NCI-H510A treated with DMSO at 0.1 percent for 48 hours (cell line): Measurements from ENCODE around the gene GPR137B.
"Not testable (repeated sequence)": the region's sequence is repeated elsewhere in the genome, so short reads cannot be mapped to it uniquely, and the experiment has no call there.

ENCODE experiments used
- DNase-seq: peaks from one replicate; lab custom pipeline; 2025; lab: John Stamatoyannopoulos, UW

Gene GPR137B, protein sequence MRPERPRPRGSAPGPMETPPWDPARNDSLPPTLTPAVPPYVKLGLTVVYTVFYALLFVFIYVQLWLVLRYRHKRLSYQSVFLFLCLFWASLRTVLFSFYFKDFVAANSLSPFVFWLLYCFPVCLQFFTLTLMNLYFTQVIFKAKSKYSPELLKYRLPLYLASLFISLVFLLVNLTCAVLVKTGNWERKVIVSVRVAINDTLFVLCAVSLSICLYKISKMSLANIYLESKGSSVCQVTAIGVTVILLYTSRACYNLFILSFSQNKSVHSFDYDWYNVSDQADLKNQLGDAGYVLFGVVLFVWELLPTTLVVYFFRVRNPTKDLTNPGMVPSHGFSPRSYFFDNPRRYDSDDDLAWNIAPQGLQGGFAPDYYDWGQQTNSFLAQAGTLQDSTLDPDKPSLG

DNA sequence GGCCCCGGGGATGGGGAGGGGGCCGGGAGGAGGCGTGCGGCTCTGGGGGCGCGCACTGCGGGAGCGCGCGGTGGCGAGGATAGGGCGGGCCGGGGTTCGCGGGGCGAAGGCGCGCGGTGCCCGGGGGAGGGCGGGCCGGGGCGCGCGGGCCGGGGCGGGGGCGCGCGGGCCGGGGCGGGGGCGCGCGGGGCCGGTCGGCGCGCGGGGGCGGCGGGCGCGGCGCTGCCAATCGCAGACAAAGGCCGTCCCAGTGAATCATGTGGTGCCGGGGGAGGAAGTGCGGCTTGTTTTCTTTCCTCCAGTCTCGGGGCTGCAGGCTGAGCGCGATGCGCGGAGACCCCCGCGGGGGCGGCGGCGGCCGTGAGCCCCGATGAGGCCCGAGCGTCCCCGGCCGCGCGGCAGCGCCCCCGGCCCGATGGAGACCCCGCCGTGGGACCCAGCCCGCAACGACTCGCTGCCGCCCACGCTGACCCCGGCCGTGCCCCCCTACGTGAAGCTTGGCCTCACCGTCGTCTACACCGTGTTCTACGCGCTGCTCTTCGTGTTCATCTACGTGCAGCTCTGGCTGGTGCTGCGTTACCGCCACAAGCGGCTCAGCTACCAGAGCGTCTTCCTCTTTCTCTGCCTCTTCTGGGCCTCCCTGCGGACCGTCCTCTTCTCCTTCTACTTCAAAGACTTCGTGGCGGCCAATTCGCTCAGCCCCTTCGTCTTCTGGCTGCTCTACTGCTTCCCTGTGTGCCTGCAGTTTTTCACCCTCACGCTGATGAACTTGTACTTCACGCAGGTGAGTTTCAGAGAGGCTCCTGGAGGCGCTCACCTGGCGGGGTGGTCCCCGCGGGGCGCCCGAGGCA, at the start of gene GPR137B:
TSS of gene GPR137B (plus strand) at position 287 of the 851 bp plus-strand sequence. CDS start at position 371, 84 bp downstream.
- no peak for DNase-seq

DNA sequence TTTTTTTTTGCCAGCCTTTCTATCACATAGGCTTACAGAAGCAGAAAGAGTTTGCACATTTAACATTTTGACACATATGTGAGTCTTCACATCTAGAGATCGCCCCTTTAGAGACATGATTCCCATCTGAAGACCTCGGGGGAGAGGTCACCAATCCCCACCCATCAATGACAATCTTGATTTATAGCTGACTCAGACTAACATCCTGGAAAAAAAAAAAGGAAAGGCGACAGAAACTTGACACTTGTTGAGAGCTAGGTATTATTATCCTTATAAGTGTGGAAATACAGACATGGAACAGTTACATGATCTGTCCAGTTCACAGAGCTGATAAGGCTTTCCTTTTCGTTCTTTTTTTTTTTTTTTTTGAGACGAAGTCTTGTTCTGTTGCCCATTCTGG, 49.4 kb upstream of the GPR137B start:
- DNase-seq: no peak

DNA sequence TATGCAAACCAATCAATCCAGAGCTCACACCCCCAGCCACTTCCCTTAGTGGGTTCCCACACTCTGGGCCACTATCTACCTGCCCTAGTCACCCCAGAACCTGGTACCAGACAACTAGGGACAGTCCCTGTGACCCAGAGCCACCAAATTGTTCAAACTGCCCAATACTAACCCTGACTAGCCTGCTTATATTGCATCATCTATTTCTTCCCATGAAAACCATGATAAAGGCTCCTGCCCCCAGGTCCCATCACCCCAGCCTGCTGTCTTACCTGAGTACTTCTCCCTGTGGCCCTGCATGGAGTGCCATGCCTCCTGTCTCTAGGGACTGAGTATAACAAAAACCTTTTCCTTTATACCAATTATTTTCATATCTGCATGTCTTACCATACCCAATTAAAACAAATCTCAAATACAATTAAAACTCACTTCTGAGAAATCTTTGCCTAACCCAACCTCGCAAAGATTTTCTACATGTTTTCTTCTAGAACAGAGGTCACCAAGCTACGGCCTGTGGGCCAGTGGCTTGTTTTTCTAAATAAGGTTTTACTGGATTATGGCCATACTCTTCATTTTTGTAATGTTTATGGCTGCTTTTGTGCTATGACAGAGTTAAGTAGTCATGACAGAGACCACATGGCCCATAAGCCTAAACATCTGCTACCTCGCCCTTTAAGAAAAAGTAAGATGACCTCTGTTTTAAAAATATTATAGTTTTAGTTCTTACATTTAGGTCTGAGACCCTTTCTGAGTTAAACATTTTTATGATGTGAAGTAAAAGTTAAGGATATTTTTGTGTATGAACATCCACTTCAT, 46.4 kb upstream of the GPR137B start:
- DNase-seq: no peak

DNA sequence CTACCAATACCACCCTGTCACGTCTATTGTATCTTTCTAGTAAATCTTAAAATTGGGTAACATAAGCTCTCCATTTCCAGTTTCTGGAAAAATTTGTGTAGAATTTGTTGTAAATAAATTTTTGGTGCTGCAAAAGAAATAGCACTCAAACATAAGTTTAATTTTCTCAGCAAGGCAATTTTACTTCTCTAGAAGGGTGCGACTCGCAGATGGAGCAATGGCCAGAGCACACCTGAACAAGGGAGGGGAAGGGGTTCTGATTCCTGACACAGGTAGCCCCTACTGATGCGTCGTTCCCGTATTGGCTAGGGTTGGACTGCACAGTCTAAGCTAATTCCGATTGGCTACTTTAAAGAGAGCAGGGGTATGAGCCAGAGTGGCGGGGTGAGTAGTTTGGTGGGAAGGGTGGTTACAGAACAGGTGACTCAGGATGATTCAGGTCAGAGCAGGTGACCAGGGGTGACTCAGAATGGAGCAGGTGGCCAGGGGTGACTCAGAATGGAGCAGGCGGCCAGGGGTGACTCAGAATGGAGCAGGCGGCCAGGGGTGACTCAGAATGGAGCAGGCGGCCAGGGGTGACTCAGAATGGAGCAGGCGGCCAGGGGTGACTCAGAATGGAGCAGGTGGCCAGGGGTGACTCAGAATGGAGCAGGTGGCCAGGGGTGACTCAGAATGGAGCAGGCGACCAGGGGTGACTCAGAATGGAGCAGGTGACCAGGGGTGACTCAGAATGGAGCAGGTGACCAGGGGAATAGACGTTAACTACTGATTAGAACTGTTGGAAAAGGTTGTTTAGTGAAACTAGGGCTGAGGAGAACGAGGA, 45.5 kb upstream of the GPR137B start:
- not testable (repeated sequence) for DNase-seq

DNA sequence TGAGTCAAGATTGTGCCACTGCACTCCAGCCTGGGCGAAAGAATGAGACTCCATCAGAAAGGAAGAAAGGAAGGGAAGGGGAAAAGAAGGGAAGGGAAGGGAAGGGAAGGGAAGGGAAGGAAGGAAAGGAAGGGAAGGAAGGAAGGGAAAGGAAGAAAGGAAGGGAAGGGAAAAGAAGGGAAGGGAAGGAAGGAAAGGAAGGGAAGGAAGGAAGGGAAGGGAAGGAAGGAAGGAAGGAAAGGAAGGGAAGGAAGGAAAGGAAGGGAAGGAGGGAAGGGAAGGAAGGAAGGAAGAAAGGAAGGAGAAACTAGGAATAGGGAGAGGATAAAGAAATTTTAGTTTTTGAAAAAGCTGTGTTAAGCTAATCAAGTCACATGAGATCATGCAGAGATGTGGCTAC, 44.1 kb upstream of the GPR137B start:
- no peak for DNase-seq

DNA sequence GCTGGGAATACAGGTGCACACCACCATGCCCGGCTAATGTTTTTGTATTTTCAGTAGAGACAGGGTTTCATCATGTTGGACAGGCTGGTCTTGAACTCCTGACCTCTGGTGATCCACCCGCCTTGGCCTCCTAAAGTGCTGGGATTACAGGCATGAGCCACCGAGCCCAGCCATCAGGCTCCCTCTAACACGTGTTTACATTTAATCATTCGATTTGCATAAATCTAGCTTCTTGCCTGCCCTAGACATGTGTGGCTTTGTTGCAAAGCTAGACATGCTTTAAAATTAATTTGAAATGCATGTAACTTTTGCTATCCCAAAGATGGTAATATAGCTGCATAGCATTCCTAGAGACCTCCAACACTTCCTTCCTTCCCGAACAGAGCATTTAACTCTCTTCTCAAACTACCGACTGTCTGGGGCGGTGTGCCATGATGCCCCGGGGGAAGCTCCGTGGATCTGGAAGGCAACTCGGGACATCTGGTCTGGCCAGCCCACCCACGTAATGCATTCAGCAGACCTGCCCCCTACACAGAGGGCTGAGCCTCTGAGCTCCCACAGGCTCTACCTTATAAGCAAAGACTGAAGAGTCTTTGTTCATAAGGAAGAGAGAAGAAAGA, 42.9 kb upstream of the GPR137B start:
- DNase-seq: no peak

DNA sequence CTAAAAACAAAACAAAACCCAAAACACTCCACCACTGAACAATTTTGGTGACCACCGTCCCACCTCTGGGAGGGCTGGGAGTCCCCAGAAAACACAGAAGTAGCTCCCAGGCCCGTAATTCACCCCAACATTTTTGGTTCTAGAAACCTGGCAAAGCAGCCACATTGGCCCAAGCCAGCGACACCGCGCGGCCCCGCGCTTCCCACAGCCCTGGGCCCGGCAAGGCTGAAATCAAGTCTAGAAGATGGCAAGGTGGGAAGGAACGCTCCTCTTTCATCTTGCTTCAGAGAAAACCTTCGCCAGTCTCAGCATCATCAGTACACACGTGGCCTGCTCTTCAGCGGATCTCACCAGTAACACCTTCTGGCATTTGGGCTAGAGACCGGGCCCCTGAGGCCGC, 41.5 kb upstream of the GPR137B start:
- DNase-seq: no peak

DNA sequence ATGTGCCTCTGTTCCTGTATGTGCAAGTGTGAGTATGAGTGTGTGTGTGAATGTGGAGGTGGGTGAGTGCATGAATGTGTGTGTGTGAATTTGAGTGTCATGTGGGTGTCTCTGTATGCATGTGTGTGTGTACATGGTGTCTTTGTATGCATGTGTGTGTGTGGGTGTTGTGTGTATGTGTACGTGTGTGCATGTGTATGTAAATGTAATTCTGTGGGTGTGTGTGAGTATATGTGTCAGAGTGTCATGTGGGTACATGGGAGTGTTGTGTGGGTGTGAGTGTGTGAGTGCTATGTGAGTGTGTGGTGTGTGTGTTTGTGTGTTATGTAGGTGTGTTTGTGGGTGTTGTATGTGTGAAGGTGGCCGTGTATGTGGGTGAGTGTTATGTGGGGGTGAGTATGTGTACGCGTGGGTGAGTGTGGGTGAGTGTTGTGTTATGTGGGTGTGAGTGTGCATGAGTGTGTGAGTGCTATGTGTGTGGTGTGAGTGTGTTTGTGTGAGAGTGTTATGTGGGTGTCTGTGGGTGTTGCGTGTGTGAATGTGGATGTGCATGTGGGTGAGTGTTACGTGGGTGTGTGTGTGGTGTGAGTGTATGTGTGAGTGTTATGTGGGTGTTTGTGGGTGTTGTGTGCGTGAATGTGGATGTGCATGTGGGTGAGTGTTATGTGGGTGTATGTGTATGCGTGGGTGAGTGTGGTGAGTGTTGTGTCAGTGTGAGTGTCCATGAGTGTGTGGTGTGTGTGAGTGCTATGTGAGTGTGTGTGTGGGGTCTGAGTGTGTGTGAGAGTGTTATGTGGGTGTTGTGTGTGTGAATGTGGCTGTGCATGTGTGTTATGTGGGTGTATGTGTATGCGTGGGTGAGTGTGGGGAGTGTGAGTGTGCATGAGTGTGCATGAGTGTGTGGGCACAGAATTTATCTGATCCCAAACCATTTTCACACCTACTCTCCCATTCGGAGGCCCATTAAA, 40.8 kb upstream of the GPR137B start:
- DNase-seq: no peak

DNA sequence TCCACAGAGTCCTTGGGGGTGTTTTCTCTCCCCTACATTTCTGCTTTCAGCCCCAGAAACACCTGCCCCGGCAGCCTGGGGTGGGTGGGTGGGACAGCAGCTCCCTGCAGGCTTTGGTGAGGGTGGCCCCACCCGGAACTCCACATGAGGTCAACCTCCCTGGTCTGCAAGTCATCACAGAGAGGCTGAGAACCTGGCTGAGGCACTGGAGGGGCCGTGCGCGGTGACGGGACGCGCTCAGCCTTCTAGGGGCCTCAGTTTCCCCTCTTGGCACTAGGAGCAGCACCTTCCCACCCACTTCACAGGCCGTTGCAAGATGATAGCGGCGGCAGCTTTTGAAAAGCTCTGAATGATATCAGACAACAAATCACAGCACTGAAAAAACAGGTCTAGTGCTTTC, 39.7 kb upstream of the GPR137B start:
- no peak for DNase-seq

DNA sequence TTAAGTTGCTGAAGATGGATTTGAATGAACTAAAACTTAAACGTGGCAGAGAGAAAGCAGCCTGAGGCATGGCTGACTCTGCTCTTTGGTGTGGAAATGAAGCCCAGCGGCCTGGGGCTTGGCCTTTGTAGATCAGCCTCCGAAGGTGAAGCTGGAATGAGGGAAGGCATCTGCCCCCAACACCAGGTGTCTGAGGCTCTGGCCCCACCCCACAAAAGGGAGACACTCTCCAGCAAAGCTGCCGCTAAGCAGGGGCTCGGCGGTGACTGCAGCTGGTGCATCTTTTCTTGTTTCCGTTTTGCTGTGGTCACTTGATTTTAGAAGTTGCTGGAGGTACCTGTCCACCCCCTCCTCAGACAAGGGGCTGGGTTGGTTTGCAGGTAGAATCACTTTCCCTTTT, 39.3 kb upstream of the GPR137B start:
- no peak for DNase-seq

DNA sequence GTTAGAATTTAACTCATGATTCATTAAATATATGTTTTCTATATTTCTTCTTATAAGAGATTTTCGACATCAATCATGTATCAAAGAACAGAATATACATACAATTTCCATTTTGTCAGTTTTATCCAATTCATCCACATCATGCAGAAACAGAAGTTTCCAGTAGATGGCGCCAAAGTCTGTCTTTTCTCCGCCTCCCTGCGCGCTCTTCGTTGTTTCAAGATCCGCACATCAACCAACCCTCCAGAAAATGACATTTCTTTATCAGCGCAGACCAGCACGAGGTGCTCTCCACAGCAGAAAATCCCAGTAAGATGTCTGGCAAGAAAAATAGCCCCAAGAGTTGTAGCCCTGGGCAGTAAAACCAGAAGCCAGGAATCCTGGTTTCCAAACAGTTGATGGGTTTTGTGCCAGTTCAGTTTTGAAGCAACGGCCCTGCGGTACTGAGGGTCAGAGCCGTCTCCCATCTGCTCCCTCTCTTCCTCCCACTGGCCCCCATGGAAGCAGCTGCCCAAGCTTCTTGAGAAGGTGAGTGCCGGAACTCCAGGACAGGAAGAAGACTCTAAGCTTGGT, 38.6 kb upstream of the GPR137B start:
- peak; percentile 44 for DNase-seq

DNA sequence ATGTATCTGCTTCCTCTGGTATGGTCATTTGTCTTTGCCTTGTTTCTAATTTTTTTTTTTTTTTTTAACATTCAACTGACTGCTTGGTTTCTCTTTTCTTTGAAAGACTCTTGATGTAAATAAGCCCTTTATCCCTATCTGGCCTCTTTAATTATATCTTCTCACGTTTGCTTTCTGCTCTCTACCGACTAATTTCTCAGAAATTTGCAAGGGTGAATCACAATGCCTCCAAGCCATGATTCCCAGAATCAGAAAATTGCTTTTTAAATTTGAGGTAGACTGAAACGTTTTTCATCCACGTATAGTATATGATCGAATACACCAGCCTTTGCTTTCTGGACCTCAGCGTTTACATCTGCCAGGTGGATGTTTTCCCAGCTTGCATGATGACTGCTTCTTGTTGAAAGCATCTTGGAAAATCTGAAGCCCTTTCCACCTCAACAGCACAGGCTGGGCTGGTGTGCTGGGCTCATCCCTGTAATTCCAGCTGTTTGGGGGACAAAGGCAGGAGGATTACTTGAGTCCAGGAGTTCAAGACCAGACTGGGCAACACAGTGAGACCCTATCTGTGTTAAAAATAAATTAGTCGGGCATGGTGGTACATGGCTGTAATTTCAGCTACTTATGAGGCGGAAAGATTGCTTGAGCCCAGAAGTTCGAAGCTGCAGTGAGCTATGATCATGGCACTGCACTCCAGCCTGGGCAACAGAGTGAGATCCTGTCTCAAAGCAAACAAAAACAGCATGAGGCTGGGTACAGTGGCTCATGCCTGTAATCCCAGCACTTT, 35.0 kb upstream of the GPR137B start:
- DNase-seq: no peak

DNA sequence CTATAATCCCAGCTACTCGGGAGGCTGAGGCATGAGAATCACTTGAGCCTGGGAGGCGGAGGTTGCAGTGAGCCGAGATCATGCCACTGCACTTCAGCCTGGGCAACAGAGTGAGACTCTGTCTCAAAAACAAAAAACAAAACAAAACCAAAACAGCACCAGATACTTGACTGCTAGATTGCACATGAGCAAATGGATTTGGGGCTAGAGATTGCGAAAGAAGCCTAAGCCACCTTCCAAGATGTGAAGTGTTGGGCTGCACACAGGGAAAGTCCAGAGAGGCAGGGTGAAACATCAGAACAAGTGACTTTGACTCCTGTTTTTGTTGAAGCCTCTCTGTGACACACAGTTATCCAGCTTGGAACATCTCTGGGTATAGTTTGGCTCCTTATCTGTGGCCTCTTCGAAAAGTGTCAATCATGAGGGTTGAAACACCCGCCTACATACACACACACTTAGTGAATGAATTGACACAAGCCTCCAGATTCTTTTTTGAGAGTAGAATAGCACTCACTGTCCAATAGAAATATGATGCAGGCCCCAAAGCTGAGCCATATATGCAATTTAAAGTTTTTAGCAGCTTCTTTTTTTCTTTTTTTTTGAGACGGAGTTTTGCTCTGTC, 34.2 kb upstream of the GPR137B start:
- DNase-seq: no peak

DNA sequence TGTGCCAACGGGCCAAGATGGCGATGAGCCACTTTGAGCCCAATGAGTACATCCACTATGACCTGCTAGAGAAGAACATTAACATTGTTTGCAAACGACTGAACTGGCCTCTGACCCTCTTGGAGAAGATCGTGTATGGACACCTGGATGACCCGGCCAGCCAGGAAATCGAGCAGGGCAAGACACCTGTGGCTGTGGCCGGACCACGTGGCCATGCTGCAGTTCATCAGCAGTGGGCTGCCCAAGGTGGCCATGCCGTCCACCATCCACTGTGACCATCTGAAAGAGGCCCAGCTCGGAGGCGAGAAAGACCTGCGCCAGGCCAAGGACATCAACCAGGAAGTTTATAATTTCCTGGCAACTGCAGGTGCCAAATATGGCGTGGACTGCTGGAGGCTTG, 32.2 kb upstream of the GPR137B start:
- no peak for DNase-seq

DNA sequence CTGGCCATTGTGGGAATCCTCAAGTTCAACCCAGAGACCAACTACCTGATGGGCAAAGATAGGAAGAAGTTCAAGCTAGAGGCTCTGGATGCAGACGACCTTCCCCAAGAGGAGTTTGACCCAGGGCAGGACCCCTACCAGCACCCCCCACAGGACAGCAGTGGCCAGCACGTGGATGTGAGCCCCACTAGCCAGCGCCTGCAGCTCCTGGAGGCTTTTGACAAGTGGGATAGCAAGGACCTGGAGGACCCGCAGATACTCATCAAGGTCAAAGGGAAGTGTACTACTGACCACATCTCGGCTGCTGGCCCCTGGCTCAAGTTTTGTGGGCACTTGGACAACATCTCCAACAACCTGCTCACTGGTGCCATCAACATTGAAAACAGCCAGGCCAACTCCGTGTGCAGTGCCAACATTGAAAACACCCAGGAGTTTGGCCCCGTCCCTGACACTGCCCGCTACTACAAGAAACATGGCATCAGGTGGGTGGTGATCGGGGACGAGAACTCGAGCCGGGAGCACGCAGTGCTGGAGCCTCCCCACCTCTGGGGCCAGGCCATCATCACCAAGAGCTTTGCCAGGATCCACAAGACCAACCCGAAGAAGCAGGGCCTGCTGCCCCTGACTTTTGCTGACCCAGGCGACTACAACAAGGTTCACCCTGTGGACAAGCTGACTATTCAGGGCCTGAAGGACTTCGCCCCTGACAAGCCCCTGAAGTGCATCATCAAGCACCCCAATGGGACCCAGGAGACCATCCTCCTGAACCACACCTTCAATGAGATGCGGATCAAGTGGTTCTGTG, 30.6 kb upstream of the GPR137B start:
- no peak for DNase-seq

DNA sequence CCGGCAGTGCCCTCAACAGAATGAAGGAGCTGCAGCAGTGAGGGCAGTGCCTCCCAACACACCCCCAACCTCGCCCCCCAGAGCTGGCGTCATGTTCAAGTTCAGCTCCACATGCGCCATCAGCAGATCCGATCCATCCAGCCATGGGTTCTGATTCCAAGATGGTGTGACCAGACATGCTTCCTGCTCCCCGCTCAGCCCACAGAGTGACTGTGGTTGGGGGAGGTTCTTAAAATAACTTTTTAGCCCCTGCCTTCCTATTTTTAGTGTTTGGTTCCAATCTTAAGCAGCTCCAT, 30.1 kb upstream of the GPR137B start:
- no peak for DNase-seq

DNA sequence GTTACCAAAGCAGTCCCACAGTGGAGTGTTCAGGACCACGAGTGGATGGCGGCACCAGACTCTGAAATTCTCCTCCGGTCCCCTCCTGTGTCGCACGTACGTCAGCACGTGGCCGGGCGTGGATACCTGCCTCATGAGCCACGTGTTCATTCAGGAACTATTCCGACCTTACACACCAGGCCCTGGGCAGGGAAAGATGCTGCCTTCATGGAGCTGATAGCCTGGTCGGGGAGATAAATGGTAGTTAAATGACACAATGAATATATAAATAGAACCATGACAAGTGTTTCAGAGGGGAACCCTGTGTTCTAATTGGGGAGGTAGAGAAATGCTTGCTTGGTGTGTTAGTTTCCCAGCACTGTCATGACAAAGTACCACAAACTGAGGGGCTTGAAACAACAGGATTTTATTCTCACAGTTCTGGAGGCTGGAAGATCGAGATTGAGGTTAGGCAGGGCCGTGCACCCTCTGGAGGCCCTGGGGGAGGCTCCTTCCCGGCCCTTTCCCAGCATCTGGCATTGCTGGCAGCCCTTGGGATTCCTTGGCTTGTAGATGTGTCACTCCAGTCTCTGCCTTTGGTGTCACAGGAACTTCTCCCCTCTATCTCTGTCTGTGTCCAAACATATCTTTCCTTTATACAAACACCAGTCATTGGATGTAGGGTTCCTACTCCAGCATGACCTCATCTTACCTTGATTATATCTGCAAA, 28.9 kb upstream of the GPR137B start:
- no peak for DNase-seq
